Keratinocyte (primary cell): ENCODE results near the gene CRYL1.

Source experiments
- EZH2 ChIP-seq: IDR thresholded peaks from one replicate; pipeline ENCODE4 v1.6.1; 2012; ENCODE audit warnings: inconsistent platforms, mild to moderate bottlenecking, low read length, moderate library complexity
- TF ChIP-seq, protein P1 (sequence below), 3 experiments: IDR thresholded peaks in 1 of 3; conservative IDR thresholded peaks in 1 of 3; optimal IDR thresholded peaks in 1 of 3; 2 replicates in 2 of 3; 3 replicates in 1 of 3; pipeline versions ENCODE3 to v1.5.1; 2011; ENCODE audit warnings: low read length in 3 of 3, mild to moderate bottlenecking in 3 of 3, moderate library complexity in 2 of 3, control low read depth in 1 of 3, inconsistent platforms in 1 of 3; ENCODE audit not compliant: insufficient read depth in 2 of 3; ENCODE audit errors: extremely low read depth in 1 of 3

GRCh38 chr13:20390526-20391175 lies 135.0 kb downstream of the CRYL1 start:
- TF ChIP-seq, protein P1, sequence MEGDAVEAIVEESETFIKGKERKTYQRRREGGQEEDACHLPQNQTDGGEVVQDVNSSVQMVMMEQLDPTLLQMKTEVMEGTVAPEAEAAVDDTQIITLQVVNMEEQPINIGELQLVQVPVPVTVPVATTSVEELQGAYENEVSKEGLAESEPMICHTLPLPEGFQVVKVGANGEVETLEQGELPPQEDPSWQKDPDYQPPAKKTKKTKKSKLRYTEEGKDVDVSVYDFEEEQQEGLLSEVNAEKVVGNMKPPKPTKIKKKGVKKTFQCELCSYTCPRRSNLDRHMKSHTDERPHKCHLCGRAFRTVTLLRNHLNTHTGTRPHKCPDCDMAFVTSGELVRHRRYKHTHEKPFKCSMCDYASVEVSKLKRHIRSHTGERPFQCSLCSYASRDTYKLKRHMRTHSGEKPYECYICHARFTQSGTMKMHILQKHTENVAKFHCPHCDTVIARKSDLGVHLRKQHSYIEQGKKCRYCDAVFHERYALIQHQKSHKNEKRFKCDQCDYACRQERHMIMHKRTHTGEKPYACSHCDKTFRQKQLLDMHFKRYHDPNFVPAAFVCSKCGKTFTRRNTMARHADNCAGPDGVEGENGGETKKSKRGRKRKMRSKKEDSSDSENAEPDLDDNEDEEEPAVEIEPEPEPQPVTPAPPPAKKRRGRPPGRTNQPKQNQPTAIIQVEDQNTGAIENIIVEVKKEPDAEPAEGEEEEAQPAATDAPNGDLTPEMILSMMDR (optimal IDR thresholded peaks at IDR 0.05 in 1 of 3, IDR thresholded peaks at IDR 0.05 in 1 of 3, conservative IDR thresholded peaks at IDR 0.05 in 1 of 3; ENCODE audit: extremely low read depth in 1 of 3, insufficient read depth in 2 of 3, low read length in 3 of 3): no peak
- TF ChIP-seq EZH2: no peak
